Activated T-helper 17 cell treated with anti-CD3 and anti-CD28 coated beads, Interleukin-2, amount 50 U/mL, for 72 hours (primary cell): ENCODE data around the gene BZW2. TPM values are rescaled to one million over a fixed set of nuclear protein-coding genes. Genes with fewer than 3 reads are reported as not detected.
A peak's percentile ranks its signal among the peaks of the same experiment; 100 is the strongest.
"Not testable (repeated sequence)": the region's sequence is repeated elsewhere in the genome, so short reads cannot be mapped to it uniquely, and the experiment has no call there.

ENCODE experiments used
- ATAC-seq: fragments of 150-1000 bp; cut with Tn5 transposase; replicated peaks from 2 replicates; pipeline ENCODE4 v1.10.0; 2021; ENCODE audit warnings: mild to moderate bottlenecking, moderate library complexity
- H3K27ac Mint-ChIP-seq: one replicate; pipeline ENCODE4 v1.8.0; 2022; ENCODE audit warnings: mixed read lengths
- H3K27me3 Mint-ChIP-seq: one replicate; pipeline ENCODE4 v1.8.0; 2022; ENCODE audit warnings: mixed read lengths
- H3K36me3 Mint-ChIP-seq: one replicate; pipeline ENCODE4 v1.8.0; 2022; ENCODE audit warnings: low read depth, mild to moderate bottlenecking, mixed read lengths
- H3K4me1 Mint-ChIP-seq: one replicate; pipeline ENCODE4 v1.8.0; 2022; ENCODE audit warnings: mixed read lengths
- H3K4me3 Mint-ChIP-seq: one replicate; pipeline ENCODE4 v1.8.0; 2022; ENCODE audit warnings: mild to moderate bottlenecking, mixed read lengths
- H3K9me3 Mint-ChIP-seq: one replicate; pipeline ENCODE4 v1.8.0; 2022; ENCODE audit warnings: mixed read lengths
- total RNA-seq, 2 donors: library from RNA; stranded (reverse); gene quantifications; one replicate each; pipeline ENCODE4 v1.2.3, GENCODE V29; 2022

BZW2 gene
- total RNA-seq, 2 donors from 2014 or later: 40.4 to 94.2 TPM

GRCh38 chr7:16652888-16653287 lies 6.9 kb downstream of the BZW2 start:
- Mint-ChIP-seq H3K9me3 (no peaks in the 10 kb centered on the region), H3K36me3 (peaks cover 51% of the 10 kb centered on the region), H3K4me3 (no peak overlapping the region), H3K27ac (no peak overlapping the region), H3K27me3 (no peaks in the 10 kb centered on the region), H3K4me1 (peaks cover 31% of the 10 kb centered on the region)
- ATAC-seq: no peak

- no peak overlapping the region for H3K4me3 Mint-ChIP-seq
- no peaks in the 10 kb centered on the region for H3K27me3 Mint-ChIP-seq
- peaks cover 16% of the 10 kb centered on the region for H3K4me1 Mint-ChIP-seq
- H3K36me3 Mint-ChIP-seq: peaks cover 29% of the 10 kb centered on the region
- H3K27ac Mint-ChIP-seq: no peak overlapping the region
- no peak for ATAC-seq
- H3K9me3 Mint-ChIP-seq: no peaks in the 10 kb centered on the region
These were observed 9.4 kb downstream of the BZW2 start for GRCh38 chr7:16655394-16655793.

- Mint-ChIP-seq H3K9me3 (no peaks in the 10 kb centered on the region), H3K4me3 (no peak overlapping the region)
These were observed 10.2 kb downstream of the BZW2 start for GRCh38 chr7:16656141-16656540.

GRCh38 chr7:16657656-16658279 lies 11.8 kb downstream of the BZW2 start:
- H3K4me1 Mint-ChIP-seq: peaks cover 19% of the 10 kb centered on the region
- H3K9me3 Mint-ChIP-seq: no peaks in the 10 kb centered on the region
- peaks cover 29% of the 10 kb centered on the region for H3K36me3 Mint-ChIP-seq
- no peak for ATAC-seq
- H3K27me3 Mint-ChIP-seq: no peaks in the 10 kb centered on the region
- H3K4me3 Mint-ChIP-seq: no peak overlapping the region
- no peak overlapping the region for H3K27ac Mint-ChIP-seq

More at GRCh38 chr7:16656141-16656540, 10.2 kb downstream of the BZW2 start:
- no peak for ATAC-seq
- H3K36me3 Mint-ChIP-seq: peaks cover 26% of the 10 kb centered on the region
- H3K4me1 Mint-ChIP-seq: peaks cover 19% of the 10 kb centered on the region
- H3K27ac Mint-ChIP-seq: no peak overlapping the region
- no peaks in the 10 kb centered on the region for H3K27me3 Mint-ChIP-seq

GRCh38 chr7:16659854-16660497 lies 14.0 kb downstream of the BZW2 start:
- not testable (repeated sequence) for H3K27ac Mint-ChIP-seq, ATAC-seq, H3K4me3 Mint-ChIP-seq, H3K9me3 Mint-ChIP-seq, H3K27me3 Mint-ChIP-seq
- Mint-ChIP-seq H3K36me3 (peaks cover 39% of the 10 kb centered on the region), H3K4me1 (peaks cover 11% of the 10 kb centered on the region)

- Mint-ChIP-seq H3K27me3 (no peaks in the 10 kb centered on the region), H3K4me3 (no peak overlapping the region), H3K4me1 (peaks cover 5% of the 10 kb centered on the region), H3K9me3 (no peaks in the 10 kb centered on the region), H3K36me3 (peaks cover 41% of the 10 kb centered on the region), H3K27ac (peak overlapping the region; percentile 12)
- peak; percentile 85 for ATAC-seq
These were observed 14.9 kb downstream of the BZW2 start for GRCh38 chr7:16660702-16661464.

- no peak for ATAC-seq
- peaks cover 38% of the 10 kb centered on the region for H3K36me3 Mint-ChIP-seq
- H3K27ac Mint-ChIP-seq: no peak overlapping the region
- H3K27me3 Mint-ChIP-seq: no peaks in the 10 kb centered on the region
- peaks cover 5% of the 10 kb centered on the region for H3K4me1 Mint-ChIP-seq
- no peaks in the 10 kb centered on the region for H3K9me3 Mint-ChIP-seq
- no peak overlapping the region for H3K4me3 Mint-ChIP-seq
These were observed 15.9 kb downstream of the BZW2 start for GRCh38 chr7:16661924-16662323.

GRCh38 chr7:16667355-16667754 lies 21.4 kb downstream of the BZW2 start:
- peaks cover 8% of the 10 kb centered on the region for H3K4me1 Mint-ChIP-seq
- no peaks in the 10 kb centered on the region for H3K9me3 Mint-ChIP-seq
- no peaks in the 10 kb centered on the region for H3K27me3 Mint-ChIP-seq
- no peak overlapping the region for H3K27ac Mint-ChIP-seq
- H3K36me3 Mint-ChIP-seq: peaks cover 76% of the 10 kb centered on the region
- ATAC-seq: no peak
- H3K4me3 Mint-ChIP-seq: no peak overlapping the region

- H3K36me3 Mint-ChIP-seq: peaks cover 85% of the 10 kb centered on the region
These were observed 22.3 kb downstream of the BZW2 start for GRCh38 chr7:16668049-16668858.

GRCh38 chr7:16668978-16669377 lies 23.0 kb downstream of the BZW2 start:
- no peak for ATAC-seq
- no peak overlapping the region for H3K27ac Mint-ChIP-seq

More at GRCh38 chr7:16668049-16668858, 22.3 kb downstream of the BZW2 start:
- H3K27me3 Mint-ChIP-seq: no peaks in the 10 kb centered on the region
- peaks cover 8% of the 10 kb centered on the region for H3K4me1 Mint-ChIP-seq
- H3K4me3 Mint-ChIP-seq: no peak overlapping the region
- ATAC-seq: no peak
- H3K9me3 Mint-ChIP-seq: no peaks in the 10 kb centered on the region
- H3K27ac Mint-ChIP-seq: no peak overlapping the region

GRCh38 chr7:16669581-16669980 lies 23.6 kb downstream of the BZW2 start:
- peaks cover 86% of the 10 kb centered on the region for H3K36me3 Mint-ChIP-seq
- no peak overlapping the region for H3K27ac Mint-ChIP-seq
- no peaks in the 10 kb centered on the region for H3K9me3 Mint-ChIP-seq

More at GRCh38 chr7:16668978-16669377, 23.0 kb downstream of the BZW2 start:
- H3K36me3 Mint-ChIP-seq: peaks cover 86% of the 10 kb centered on the region
- H3K4me3 Mint-ChIP-seq: no peak overlapping the region
- H3K27me3 Mint-ChIP-seq: no peaks in the 10 kb centered on the region
- peaks cover 8% of the 10 kb centered on the region for H3K4me1 Mint-ChIP-seq
- H3K9me3 Mint-ChIP-seq: no peaks in the 10 kb centered on the region

GRCh38 chr7:16670021-16670420 lies 24.0 kb downstream of the BZW2 start:
- no peak for ATAC-seq
- H3K36me3 Mint-ChIP-seq: peaks cover 86% of the 10 kb centered on the region
- H3K4me1 Mint-ChIP-seq: peaks cover 8% of the 10 kb centered on the region
- no peaks in the 10 kb centered on the region for H3K27me3 Mint-ChIP-seq
- no peak overlapping the region for H3K27ac Mint-ChIP-seq
- H3K9me3 Mint-ChIP-seq: no peaks in the 10 kb centered on the region
- no peak overlapping the region for H3K4me3 Mint-ChIP-seq

More at GRCh38 chr7:16669581-16669980, 23.6 kb downstream of the BZW2 start:
- peaks cover 8% of the 10 kb centered on the region for H3K4me1 Mint-ChIP-seq
- H3K27me3 Mint-ChIP-seq: no peaks in the 10 kb centered on the region
- ATAC-seq: no peak
- H3K4me3 Mint-ChIP-seq: no peak overlapping the region

- Mint-ChIP-seq H3K4me1 (peaks cover 8% of the 10 kb centered on the region), H3K9me3 (no peaks in the 10 kb centered on the region), H3K27me3 (no peaks in the 10 kb centered on the region), H3K4me3 (no peak overlapping the region), H3K36me3 (peaks cover 86% of the 10 kb centered on the region), H3K27ac (no peak overlapping the region)
- ATAC-seq: no peak
These were observed 24.9 kb downstream of the BZW2 start for GRCh38 chr7:16670731-16671344.

GRCh38 chr7:16671811-16672210 lies 25.8 kb downstream of the BZW2 start:
- H3K4me1 Mint-ChIP-seq: peaks cover 8% of the 10 kb centered on the region
- H3K4me3 Mint-ChIP-seq: no peak overlapping the region
- no peak overlapping the region for H3K27ac Mint-ChIP-seq
- H3K27me3 Mint-ChIP-seq: no peaks in the 10 kb centered on the region
- no peak for ATAC-seq
- H3K36me3 Mint-ChIP-seq: peaks cover 90% of the 10 kb centered on the region
- H3K9me3 Mint-ChIP-seq: no peaks in the 10 kb centered on the region
